DMS153 treated with DMSO at 0.1 percent for 48 hours (cell line): ENCODE measurements around the gene WLS.

ENCODE experiments used
- DNase-seq: peaks from one replicate; lab custom pipeline; 2025; ENCODE audit not compliant: unreplicated experiment; lab: John Stamatoyannopoulos, UW

WLS gene

GRCh38 chr1:68229650-68230483, 2.5 kb downstream of the WLS start:
- no peak for DNase-seq

GRCh38 chr1:68228851-68229250, 3.5 kb downstream of the WLS start:
- no peak for DNase-seq

GRCh38 chr1:68227598-68227997, 4.7 kb downstream of the WLS start:
- no peak for DNase-seq

- no peak for DNase-seq
Observed at GRCh38 chr1:68225781-68226180, 6.5 kb downstream of the WLS start.

- no peak for DNase-seq
Observed at GRCh38 chr1:68223687-68224086, 8.6 kb downstream of the WLS start.

GRCh38 chr1:68221980-68222373, 10.3 kb downstream of the WLS start:
- DNase-seq: no peak

GRCh38 chr1:68221001-68221979, 11.0 kb downstream of the WLS start:
- DNase-seq: no peak

GRCh38 chr1:68220420-68220819, 11.9 kb downstream of the WLS start:
- no peak for DNase-seq

GRCh38 chr1:68218490-68218889, 13.8 kb downstream of the WLS start:
- DNase-seq: no peak

GRCh38 chr1:68217618-68218017, 14.7 kb downstream of the WLS start:
- DNase-seq: no peak

GRCh38 chr1:68217060-68217554, 15.2 kb downstream of the WLS start:
- no peak for DNase-seq

GRCh38 chr1:68216089-68216772, 16.1 kb downstream of the WLS start:
- DNase-seq: no peak

GRCh38 chr1:68213843-68214242, 18.5 kb downstream of the WLS start:
- DNase-seq: no peak

- no peak for DNase-seq
Observed at GRCh38 chr1:68211761-68212380, 20.5 kb downstream of the WLS start.

GRCh38 chr1:68210829-68211228, 21.5 kb downstream of the WLS start:
- DNase-seq: no peak

GRCh38 chr1:68210027-68210426, 22.3 kb downstream of the WLS start:
- no peak for DNase-seq

- DNase-seq: no peak
Observed at GRCh38 chr1:68206848-68207689, 25.3 kb downstream of the WLS start.

GRCh38 chr1:68205794-68206358, 26.4 kb downstream of the WLS start:
- no peak for DNase-seq

GRCh38 chr1:68204977-68205630, 27.2 kb downstream of the WLS start:
- no peak for DNase-seq
